Activated naive CD8-positive, alpha-beta T cell treated with anti-CD3 and anti-CD28 coated beads for 36 hours (primary cell): Measurements from ENCODE around the gene ABRAXAS1. TPM values are rescaled to one million over a fixed set of nuclear protein-coding genes. Genes with fewer than 3 reads are reported as not detected.

Source experiments
- total RNA-seq, 2 experiments: library from RNA; stranded (reverse); gene quantifications; one replicate each; pipeline ENCODE4 v1.2.3, GENCODE V29; 2021

ABRAXAS1 gene
- total RNA-seq, 2 experiments from 2014 or later, result 18.5 TPM

Other genes starting within 250 kb of the ABRAXAS1 start
- gene COQ2, start 200.3 kb downstream of the ABRAXAS1 start, total RNA-seq, result 10 to 100 TPM; 24.8 to 25.1 TPM
- gene HPSE, start 150.3 kb downstream of the ABRAXAS1 start, total RNA-seq, result 1 to 10 TPM; 6.5 to 7.8 TPM
- 10 to 100 TPM; 11.4 to 11.9 TPM for gene HELQ, start 29.3 kb downstream of the ABRAXAS1 start, total RNA-seq
- gene MRPS18C, start 29.0 kb downstream of the ABRAXAS1 start, total RNA-seq, result 10 to 100 TPM; 85.5 to 86.8 TPM
- 1 to 10 TPM; 2.5 to 2.8 TPM for gene GPAT3, start 51.0 kb upstream of the ABRAXAS1 start, total RNA-seq